ENCODE measurements around the gene CNPY2.
"Not testable (repeated sequence)": the region's sequence is repeated elsewhere in the genome, so short reads cannot be mapped to it uniquely, and the experiment has no call there.

Gene CNPY2

GRCh38 chr12:56315622-56316473 lies at the start of gene CNPY2:
TSS of gene CNPY2 (minus strand) at chr12:56315988. CDS start at chr12:56315217, 771 bp downstream.
- peak; percentile 99 for DNase-seq

DNA sequence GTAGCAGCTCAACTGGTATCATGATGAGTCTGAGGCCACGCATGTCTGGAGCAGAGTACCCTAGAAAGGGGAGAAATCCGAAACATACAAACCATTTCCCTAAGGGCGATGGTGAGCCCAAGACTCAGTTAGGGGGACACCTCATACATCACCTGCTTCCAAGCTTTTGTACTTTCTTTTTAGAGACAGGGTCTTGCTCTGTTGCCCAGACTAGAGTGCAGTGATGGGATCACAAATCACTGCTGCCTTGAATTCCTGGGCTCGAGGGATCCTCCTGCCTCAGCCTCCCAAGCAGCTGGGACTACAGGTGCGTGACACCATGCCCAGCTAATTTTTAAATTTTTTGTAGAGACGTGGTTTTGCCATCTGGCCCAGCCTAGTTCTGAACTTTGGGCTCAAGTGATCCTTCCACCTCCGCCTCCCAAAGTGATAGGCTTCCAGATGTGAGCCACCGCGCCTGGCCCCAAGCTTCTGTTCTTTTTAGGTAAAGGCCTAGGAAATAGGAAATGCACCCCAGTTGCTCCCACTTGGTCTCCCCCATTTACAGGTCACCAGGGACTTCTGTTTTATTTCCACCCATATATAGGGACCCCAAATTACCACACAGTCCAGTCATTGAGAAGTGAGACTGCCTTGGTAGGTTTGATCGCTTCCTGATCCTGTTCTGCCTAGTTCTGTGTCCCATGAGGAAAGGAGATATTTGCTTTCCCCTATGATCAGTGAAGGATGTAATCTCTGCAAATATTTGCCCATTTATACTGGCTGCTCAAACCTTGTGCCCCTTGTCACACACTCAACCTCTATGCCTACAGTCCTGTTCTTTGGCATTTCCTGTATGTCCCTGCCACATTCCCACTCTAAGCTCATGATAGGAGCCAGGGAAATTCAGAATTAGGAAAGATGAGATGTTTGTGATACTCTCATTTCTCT lies 46.6 kb upstream of the CNPY2 start, which contains the start of gene APOF:
APOF (minus strand) TSS at position 728 of the 930 bp plus-strand sequence; CDS start at position 616, 112 bp downstream.
- DNase-seq, result peak; percentile 94

DNA sequence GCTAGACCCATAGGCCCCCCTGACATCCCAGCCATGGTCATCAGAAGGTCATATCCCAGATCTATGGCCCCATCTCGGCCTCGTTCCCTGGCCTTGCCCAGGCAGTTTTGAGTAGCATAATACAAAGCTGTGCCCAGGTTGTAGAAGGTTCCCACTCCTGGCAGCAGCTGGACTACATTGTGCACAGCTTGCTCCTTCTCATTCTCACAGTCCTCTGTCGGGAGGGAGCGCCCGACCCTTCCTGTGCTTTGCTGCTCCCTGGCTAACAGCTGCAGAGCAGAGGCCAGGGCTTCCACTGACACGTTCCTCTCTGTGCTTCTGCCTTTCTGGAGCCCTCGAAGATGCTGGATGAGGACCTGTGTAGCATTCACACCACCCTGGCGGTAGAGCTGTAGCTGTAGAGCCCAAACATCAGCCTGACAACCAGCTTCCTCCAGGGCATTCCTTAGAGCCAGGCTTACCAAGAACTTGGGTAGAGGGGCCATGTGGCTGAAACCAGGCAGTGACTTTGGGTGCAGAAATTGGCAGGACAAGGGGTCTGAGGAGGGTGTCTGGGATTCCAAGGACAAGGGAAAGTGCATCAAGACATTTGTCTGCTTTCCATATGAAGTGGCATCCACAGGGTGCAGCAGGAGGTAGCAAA lies 45.8 kb upstream of the CNPY2 start:
- peak; percentile 48 for DNase-seq

GRCh38 chr12:56359851-56360767 lies 44.3 kb upstream of the CNPY2 start, which contains the start of gene STAT2:
TSS of gene STAT2 (minus strand) at chr12:56360107. CDS start at chr12:56356571, 3,536 bp downstream.
- peak; percentile 99 for DNase-seq

DNA sequence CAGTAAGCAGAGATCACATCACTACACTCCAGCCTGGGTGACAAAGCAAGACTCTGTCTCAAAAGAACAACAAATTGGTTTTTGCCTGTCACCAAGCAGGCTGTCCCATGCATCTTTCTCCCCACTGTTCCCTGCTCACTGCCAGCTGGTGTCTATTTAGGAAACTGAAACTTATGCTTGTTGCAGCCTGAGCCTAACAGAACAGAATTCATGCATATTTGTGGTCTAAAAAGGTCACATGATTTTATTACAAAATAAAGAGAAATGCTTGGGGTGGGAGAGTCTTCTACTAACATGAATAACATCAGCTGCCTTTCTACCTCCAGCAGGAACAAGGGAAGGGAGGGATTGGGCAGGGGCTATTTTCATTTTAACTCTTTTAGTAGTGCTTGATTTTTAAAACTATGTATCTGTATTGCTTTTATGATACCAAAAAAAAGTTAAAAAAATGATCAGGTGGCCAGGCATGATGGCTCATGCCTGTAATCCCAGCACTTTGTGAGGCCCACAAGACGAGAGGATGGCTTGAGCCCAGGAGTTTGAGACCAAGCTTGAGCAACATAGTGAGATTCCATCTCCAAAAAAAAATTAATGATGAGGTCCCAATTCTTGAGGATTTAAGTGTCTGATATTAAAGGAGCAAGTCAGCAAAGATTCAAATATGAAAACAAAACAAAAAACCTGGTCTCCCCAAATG lies 43.2 kb upstream of the CNPY2 start:
- no peak for DNase-seq

GRCh38 chr12:56351325-56351724 lies 35.5 kb upstream of the CNPY2 start:
- DNase-seq, result no peak

GRCh38 chr12:56350662-56351061 lies 34.9 kb upstream of the CNPY2 start:
- DNase-seq, result no peak

DNA sequence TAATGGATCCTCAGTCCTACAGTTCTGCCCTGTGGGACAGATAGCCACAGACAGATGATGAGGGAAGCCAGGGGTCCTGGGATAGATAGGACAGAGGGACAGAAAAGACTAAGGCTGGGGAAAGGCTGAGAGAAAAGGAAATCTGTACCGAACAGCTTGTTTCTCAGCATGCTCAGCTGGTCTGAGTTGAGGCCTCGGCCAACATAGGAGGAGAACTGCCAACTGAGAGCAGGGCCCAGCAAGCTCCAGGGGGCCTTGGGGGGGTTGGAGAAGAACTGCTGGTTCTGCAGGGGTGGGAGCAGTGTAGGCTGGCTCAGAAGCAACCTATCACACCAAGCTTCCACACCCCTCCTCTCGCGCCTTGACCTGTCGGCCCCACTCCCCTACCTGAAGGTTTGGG lies 33.0 kb upstream of the CNPY2 start:
- no peak for DNase-seq

- DNase-seq, result not testable (repeated sequence)
These were observed 31.5 kb upstream of the CNPY2 start for GRCh38 chr12:56347255-56347654.

- peak; percentile 30 for DNase-seq
These were observed 30.9 kb upstream of the CNPY2 start for GRCh38 chr12:56346675-56347074.

- DNase-seq, result not testable (repeated sequence)
These were observed 26.5 kb upstream of the CNPY2 start for GRCh38 chr12:56342290-56342689.

GRCh38 chr12:56341616-56342015 lies 25.8 kb upstream of the CNPY2 start:
- no peak for DNase-seq

DNA sequence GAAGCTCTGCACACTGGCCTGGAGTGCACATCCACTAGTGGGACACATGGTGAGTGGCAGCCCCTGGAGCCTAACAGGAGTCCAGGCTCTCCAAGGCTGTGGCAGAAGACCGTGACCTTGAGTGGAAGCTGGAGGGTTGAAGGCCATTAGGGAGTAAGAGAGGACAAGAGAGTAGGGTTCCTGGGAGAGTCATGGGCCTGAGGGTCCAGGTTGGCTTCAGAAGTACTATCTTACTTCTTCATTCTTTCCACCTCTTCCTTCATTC lies 23.3 kb upstream of the CNPY2 start:
- no peak for DNase-seq

DNA sequence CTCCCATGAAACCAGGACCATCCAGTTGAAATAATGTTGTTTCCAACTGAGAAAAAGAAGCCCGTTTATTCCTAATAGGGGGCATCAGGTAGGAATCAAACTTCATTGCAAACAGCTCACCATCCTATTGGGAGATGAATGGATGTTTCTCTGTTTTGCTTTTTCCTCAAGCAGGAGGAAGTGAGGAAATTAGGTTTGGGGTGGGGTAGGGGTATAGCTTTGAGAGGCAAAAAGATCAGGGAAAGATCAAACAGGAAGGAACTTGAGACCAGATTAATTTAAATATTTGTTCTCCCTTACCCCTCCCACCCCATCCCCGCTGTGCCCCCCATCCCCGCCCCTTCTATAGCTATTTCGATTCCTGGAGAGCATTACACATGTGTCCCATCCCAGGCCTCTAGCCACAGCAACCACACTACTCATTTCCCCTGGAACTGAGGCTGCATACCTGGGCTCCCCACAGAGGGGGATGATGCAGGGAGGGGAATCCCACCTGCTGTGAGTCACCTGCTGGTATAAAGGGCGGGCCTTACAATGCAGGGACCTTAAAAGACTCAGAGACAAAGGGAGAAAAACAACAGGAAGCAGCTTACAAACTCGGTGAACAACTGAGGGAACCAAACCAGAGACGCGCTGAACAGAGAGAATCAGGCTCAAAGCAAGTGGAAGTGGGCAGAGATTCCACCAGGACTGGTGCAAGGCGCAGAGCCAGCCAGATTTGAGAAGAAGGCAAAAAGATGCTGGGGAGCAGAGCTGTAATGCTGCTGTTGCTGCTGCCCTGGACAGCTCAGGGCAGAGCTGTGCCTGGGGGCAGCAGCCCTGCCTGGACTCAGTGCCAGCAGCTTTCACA lies 22.7 kb upstream of the CNPY2 start, which contains the start of gene IL23A:
IL23A (plus strand) TSS at position 577 of the 850 bp plus-strand sequence; CDS start at position 738, 161 bp downstream.
- DNase-seq, result peak; percentile 66

GRCh38 chr12:56337753-56338251 lies 22.0 kb upstream of the CNPY2 start:
- DNase-seq, result no peak

- no peak for DNase-seq
These were observed 20.8 kb upstream of the CNPY2 start for GRCh38 chr12:56336361-56337167.

- DNase-seq, result not testable (repeated sequence)
These were observed 19.7 kb upstream of the CNPY2 start for GRCh38 chr12:56335527-56335926.

- DNase-seq, result peak; percentile 57
These were observed 18.7 kb upstream of the CNPY2 start for GRCh38 chr12:56334490-56334793.

All from DMS53 (cell line).